IMR-90 (cell line): Measurements from ENCODE around the gene TBCK.

Experiments used
- BHLHE40 ChIP-seq: fragments of 150-350 bp; IDR thresholded peaks from 2 replicates; pipeline ENCODE4 v1.6.1; 2016; ENCODE audit warnings: mild to moderate bottlenecking, low read depth, low read length
- CHD1 ChIP-seq: IDR thresholded peaks from 2 replicates; pipeline ENCODE4 v1.6.1; 2012; ENCODE audit warnings: low read depth, low read length, improper control_type of control experiment
- FOS ChIP-seq: fragments of 150-350 bp; IDR thresholded peaks from 2 replicates; pipeline ENCODE4 v1.6.1; 2016; ENCODE audit warnings: low read depth, low read length
- NFE2L2 ChIP-seq: fragments of 150-350 bp; IDR thresholded peaks from 2 replicates; pipeline ENCODE4 v1.6.1; 2016; ENCODE audit warnings: low read depth, mild to moderate bottlenecking, low read length
- POLR2A ChIP-seq: IDR thresholded peaks from 2 replicates; pipeline ENCODE4 v1.6.1; 2012; ENCODE audit warnings: mild to moderate bottlenecking, low read depth, low read length
- RAD21 ChIP-seq: IDR thresholded peaks from 2 replicates; pipeline ENCODE4 v1.6.1; 2012; ENCODE audit warnings: low read length, improper control_type of control experiment
- RCOR1 ChIP-seq: IDR thresholded peaks from 2 replicates; pipeline ENCODE4 v1.6.1; 2012; ENCODE audit warnings: mild to moderate bottlenecking, low read length, improper control_type of control experiment; ENCODE audit not compliant: insufficient replicate concordance
- RFX5 ChIP-seq: IDR thresholded peaks from 2 replicates; pipeline ENCODE4 v1.8.0; 2012; ENCODE audit warnings: low read depth, mild to moderate bottlenecking, low read length, moderate library complexity
- SMC3 ChIP-seq: fragments of 150-350 bp; IDR thresholded peaks from 2 replicates; pipeline ENCODE4 v1.6.1; 2016; ENCODE audit warnings: low read depth, mild to moderate bottlenecking, antibody characterized with exemption, low read length, moderate library complexity
- TF ChIP-seq, protein P1 (sequence below): conservative IDR thresholded peaks from 2 replicates; pipeline ENCODE4 v1.5.1; 2012; ENCODE audit warnings: mild to moderate bottlenecking, low read depth, low read length, improper control_type of control experiment
- TF ChIP-seq, protein P2 (sequence below): fragments of 150-350 bp; IDR thresholded peaks from 2 replicates; pipeline ENCODE4 v1.6.1; 2016; ENCODE audit warnings: low read depth, mild to moderate bottlenecking, low read length, moderate library complexity, borderline replicate concordance
- TF ChIP-seq, protein P3 (sequence below): fragments of 150-350 bp; IDR thresholded peaks from 2 replicates; pipeline ENCODE4 v1.6.1; 2017; ENCODE audit warnings: mild to moderate bottlenecking, antibody characterized with exemption, low read length, low read depth

DNA sequence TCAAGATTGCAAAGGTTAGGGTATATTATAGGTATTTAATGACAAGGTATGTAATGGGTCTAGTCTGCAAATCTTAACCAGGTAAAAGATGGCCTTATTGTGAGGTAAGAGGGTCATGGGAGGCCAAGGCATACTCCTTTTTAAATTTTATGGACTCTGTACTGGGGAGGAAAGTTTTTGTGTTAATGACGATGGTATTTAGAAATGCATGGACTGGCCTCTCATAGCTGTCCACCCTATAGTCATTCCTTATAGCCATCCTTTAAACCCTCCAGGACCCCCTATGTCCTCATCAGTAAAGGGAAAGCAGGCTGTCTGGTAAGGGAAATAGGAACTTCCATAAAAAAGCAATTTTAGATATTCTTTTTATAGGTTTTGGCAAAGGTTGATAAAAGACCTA lies 1.8 kb upstream of the TBCK start:
- TF ChIP-seq, protein P1, sequence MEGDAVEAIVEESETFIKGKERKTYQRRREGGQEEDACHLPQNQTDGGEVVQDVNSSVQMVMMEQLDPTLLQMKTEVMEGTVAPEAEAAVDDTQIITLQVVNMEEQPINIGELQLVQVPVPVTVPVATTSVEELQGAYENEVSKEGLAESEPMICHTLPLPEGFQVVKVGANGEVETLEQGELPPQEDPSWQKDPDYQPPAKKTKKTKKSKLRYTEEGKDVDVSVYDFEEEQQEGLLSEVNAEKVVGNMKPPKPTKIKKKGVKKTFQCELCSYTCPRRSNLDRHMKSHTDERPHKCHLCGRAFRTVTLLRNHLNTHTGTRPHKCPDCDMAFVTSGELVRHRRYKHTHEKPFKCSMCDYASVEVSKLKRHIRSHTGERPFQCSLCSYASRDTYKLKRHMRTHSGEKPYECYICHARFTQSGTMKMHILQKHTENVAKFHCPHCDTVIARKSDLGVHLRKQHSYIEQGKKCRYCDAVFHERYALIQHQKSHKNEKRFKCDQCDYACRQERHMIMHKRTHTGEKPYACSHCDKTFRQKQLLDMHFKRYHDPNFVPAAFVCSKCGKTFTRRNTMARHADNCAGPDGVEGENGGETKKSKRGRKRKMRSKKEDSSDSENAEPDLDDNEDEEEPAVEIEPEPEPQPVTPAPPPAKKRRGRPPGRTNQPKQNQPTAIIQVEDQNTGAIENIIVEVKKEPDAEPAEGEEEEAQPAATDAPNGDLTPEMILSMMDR: no peak
- TF ChIP-seq RAD21 (no peak), NFE2L2 (no peak), POLR2A (no peak), RFX5 (no peak), CHD1 (no peak), FOS (no peak), RCOR1 (no peak), SMC3 (no peak), BHLHE40 (no peak)
- TF ChIP-seq, protein P2, sequence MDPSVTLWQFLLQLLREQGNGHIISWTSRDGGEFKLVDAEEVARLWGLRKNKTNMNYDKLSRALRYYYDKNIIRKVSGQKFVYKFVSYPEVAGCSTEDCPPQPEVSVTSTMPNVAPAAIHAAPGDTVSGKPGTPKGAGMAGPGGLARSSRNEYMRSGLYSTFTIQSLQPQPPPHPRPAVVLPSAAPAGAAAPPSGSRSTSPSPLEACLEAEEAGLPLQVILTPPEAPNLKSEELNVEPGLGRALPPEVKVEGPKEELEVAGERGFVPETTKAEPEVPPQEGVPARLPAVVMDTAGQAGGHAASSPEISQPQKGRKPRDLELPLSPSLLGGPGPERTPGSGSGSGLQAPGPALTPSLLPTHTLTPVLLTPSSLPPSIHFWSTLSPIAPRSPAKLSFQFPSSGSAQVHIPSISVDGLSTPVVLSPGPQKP: no peak
- TF ChIP-seq, protein P3, sequence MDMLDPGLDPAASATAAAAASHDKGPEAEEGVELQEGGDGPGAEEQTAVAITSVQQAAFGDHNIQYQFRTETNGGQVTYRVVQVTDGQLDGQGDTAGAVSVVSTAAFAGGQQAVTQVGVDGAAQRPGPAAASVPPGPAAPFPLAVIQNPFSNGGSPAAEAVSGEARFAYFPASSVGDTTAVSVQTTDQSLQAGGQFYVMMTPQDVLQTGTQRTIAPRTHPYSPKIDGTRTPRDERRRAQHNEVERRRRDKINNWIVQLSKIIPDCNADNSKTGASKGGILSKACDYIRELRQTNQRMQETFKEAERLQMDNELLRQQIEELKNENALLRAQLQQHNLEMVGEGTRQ: no peak
